Activated CD4-positive, CD25-positive, alpha-beta regulatory T cell treated with anti-CD3 and anti-CD28 coated beads, Interleukin-2, amount 50 U/mL, for 72 hours (primary cell): ENCODE data around the gene ALG1L2.
"Not testable (repeated sequence)": the region's sequence is repeated elsewhere in the genome, so short reads cannot be mapped to it uniquely, and the experiment has no call there.

Experiments
- DNase-seq: peaks from one replicate; pipeline ENCODE4 v3.0.0; 2021

ALG1L2 gene

GRCh38 chr3:130094491-130094941 is 12.9 kb downstream of the ALG1L2 start:
- not testable (repeated sequence) for DNase-seq

GRCh38 chr3:130095858-130096257 is 14.2 kb downstream of the ALG1L2 start:
- DNase-seq = not testable (repeated sequence)

- DNase-seq = not testable (repeated sequence)
Measured at GRCh38 chr3:130097096-130097495, 15.5 kb downstream of the ALG1L2 start.

GRCh38 chr3:130097690-130098638 is 16.3 kb downstream of the ALG1L2 start:
- DNase-seq = not testable (repeated sequence)

- DNase-seq = not testable (repeated sequence)
Measured at GRCh38 chr3:130098639-130099385, 17.2 kb downstream of the ALG1L2 start.

- DNase-seq = not testable (repeated sequence)
Measured at GRCh38 chr3:130102545-130102944, 20.9 kb downstream of the ALG1L2 start.

GRCh38 chr3:130104191-130104590 is 22.6 kb downstream of the ALG1L2 start:
- not testable (repeated sequence) for DNase-seq

- not testable (repeated sequence) for DNase-seq
Measured at GRCh38 chr3:130107333-130107995, 25.8 kb downstream of the ALG1L2 start.

GRCh38 chr3:130108836-130109585 is 27.4 kb downstream of the ALG1L2 start:
- not testable (repeated sequence) for DNase-seq

GRCh38 chr3:130110386-130111169 is 28.9 kb downstream of the ALG1L2 start:
- DNase-seq = not testable (repeated sequence)

- DNase-seq = peak; percentile 98
Measured at GRCh38 chr3:130111185-130111864, 29.7 kb downstream of the ALG1L2 start.

GRCh38 chr3:130111865-130112747 is 30.5 kb downstream of the ALG1L2 start:
- DNase-seq = peak; percentile 98

- DNase-seq = not testable (repeated sequence)
Measured at GRCh38 chr3:130112748-130113073, 31.1 kb downstream of the ALG1L2 start.

GRCh38 chr3:130115400-130115799 is 33.8 kb downstream of the ALG1L2 start:
- DNase-seq = not testable (repeated sequence)

GRCh38 chr3:130117933-130118332 is 36.3 kb downstream of the ALG1L2 start:
- DNase-seq = no peak

- DNase-seq = not testable (repeated sequence)
Measured at GRCh38 chr3:130119824-130120223, 38.2 kb downstream of the ALG1L2 start.

- not testable (repeated sequence) for DNase-seq
Measured at GRCh38 chr3:130120291-130120690, 38.7 kb downstream of the ALG1L2 start.

- not testable (repeated sequence) for DNase-seq
Measured at GRCh38 chr3:130122891-130123775, 41.5 kb downstream of the ALG1L2 start.

- not testable (repeated sequence) for DNase-seq
Measured at GRCh38 chr3:130125406-130125805, 43.8 kb downstream of the ALG1L2 start.
